DND-41 (cell line): ENCODE results near the gene IFNL3.

Experiments
- ATAC-seq: fragments of 200-7000 bp; cut with Tn5 transposase; 3 replicates; pipeline ENCODE4 v1.9.1; 2021; ENCODE audit warnings: low read depth; ENCODE audit not compliant: insufficient read depth
- DNase-seq: peaks from one replicate; pipeline ENCODE4 v3.0.0-alpha.2; 2020
- H2AFZ ChIP-seq: 2 replicates; pipeline ENCODE4 v1.6.0; 2012; ENCODE audit warnings: low read depth, low read length
- H3K27ac ChIP-seq: 2 replicates; pipeline ENCODE4 v1.5.1; 2012; ENCODE audit warnings: low read length, inconsistent platforms
- H3K27me3 ChIP-seq: fragments of 200-600 bp; sonication (generic); 2 replicates; pipeline ENCODE4 v1.6.0; 2012; ENCODE audit warnings: low read length, mild to moderate bottlenecking, inconsistent platforms; ENCODE audit not compliant: insufficient read depth, poor library complexity
- H3K36me3 ChIP-seq: 2 replicates; pipeline ENCODE4 v1.5.1; 2012; ENCODE audit warnings: low read length, inconsistent platforms; ENCODE audit not compliant: insufficient read depth
- H3K4me1 ChIP-seq: 2 replicates; pipeline ENCODE4 v1.5.1; 2012; ENCODE audit warnings: mild to moderate bottlenecking, low read length; ENCODE audit not compliant: insufficient read depth
- H3K4me2 ChIP-seq: 2 replicates; pipeline ENCODE4 v1.6.0; 2012; ENCODE audit warnings: mild to moderate bottlenecking, moderate library complexity, low read length, inconsistent platforms; ENCODE audit not compliant: insufficient read depth
- H3K4me3 ChIP-seq, 2 experiments: fragments of 200-600 bp in 1 of 2; shearing (Covaris generic) in 1 of 2; 2 replicates each; pipeline ENCODE4 v1.5.1; 2012 to 2016; ENCODE audit warnings: inconsistent platforms in 2 of 2, low read length in 2 of 2, mild to moderate bottlenecking in 2 of 2, low read depth in 1 of 2, moderate library complexity in 1 of 2
- H3K79me2 ChIP-seq: 2 replicates; pipeline ENCODE4 v1.6.0; 2012; ENCODE audit warnings: low read length, inconsistent platforms; ENCODE audit not compliant: insufficient read depth
- H3K9ac ChIP-seq: 2 replicates; pipeline ENCODE4 v1.6.0; 2012; ENCODE audit warnings: low read depth, mild to moderate bottlenecking, inconsistent platforms, low read length, moderate library complexity
- H3K9me3 ChIP-seq: 2 replicates; pipeline ENCODE4 v1.5.1; 2012; ENCODE audit warnings: low read length, moderate library complexity, mild to moderate bottlenecking, inconsistent platforms; ENCODE audit not compliant: insufficient read depth, severe bottlenecking
- H4K20me1 ChIP-seq: 2 replicates; pipeline ENCODE4 v1.6.0; 2012; ENCODE audit warnings: low read length; ENCODE audit not compliant: insufficient read depth
- CTCF ChIP-seq: IDR thresholded peaks from 2 replicates; pipeline ENCODE4 v1.5.1; 2012; ENCODE audit warnings: borderline replicate concordance, low read length, moderate library complexity, mild to moderate bottlenecking; ENCODE audit not compliant: poor library complexity, severe bottlenecking; ENCODE audit errors: extremely low read depth
- EZH2 ChIP-seq: IDR thresholded peaks from 3 replicates; pipeline ENCODE4 v1.6.1; 2012; ENCODE audit warnings: borderline replicate concordance, low read depth, mild to moderate bottlenecking, moderate library complexity, low read length, inconsistent platforms; ENCODE audit not compliant: severe bottlenecking

IFNL3 gene

GRCh38 chr19:39262496-39262895, 17.7 kb upstream of the IFNL3 start:
- DNase-seq (no peak), ATAC-seq (no peak)
- Histone ChIP-seq H3K9me3 (no peaks in the 10 kb centered on the region), H3K4me1 (no peaks in the 10 kb centered on the region), H3K9ac (no peak overlapping the region), H3K36me3 (no peaks in the 10 kb centered on the region), H4K20me1 (no peaks in the 10 kb centered on the region), H3K27me3 (peaks cover 2% of the 10 kb centered on the region), H2AFZ (no peak overlapping the region), H3K27ac (no peak overlapping the region), H3K4me3 (no peak overlapping the region), H3K79me2 (no peaks in the 10 kb centered on the region), H3K4me2 (no peak overlapping the region)
- TF ChIP-seq CTCF (no peak), EZH2 (no peak)

GRCh38 chr19:39261704-39262103, 16.9 kb upstream of the IFNL3 start:
- ATAC-seq: no peak
- Histone ChIP-seq H3K4me1 (no peaks in the 10 kb centered on the region), H3K36me3 (no peaks in the 10 kb centered on the region), H2AFZ (no peak overlapping the region), H3K79me2 (no peaks in the 10 kb centered on the region), H3K4me3 (no peak overlapping the region), H3K9me3 (no peaks in the 10 kb centered on the region), H3K27ac (no peak overlapping the region), H3K4me2 (no peak overlapping the region), H3K27me3 (peaks cover 2% of the 10 kb centered on the region), H4K20me1 (no peaks in the 10 kb centered on the region), H3K9ac (no peak overlapping the region)
- TF ChIP-seq EZH2 (no peak), CTCF (no peak)
- no peak for DNase-seq

GRCh38 chr19:39257227-39257626, 12.4 kb upstream of the IFNL3 start:
- H3K4me3 ChIP-seq: no peak overlapping the region
- no peaks in the 10 kb centered on the region for H3K79me2 ChIP-seq
- H4K20me1 ChIP-seq: 0 out of 2 replicates have a peak, but pooled peaks cover 3% of the 10 kb centered on the region
- no peak overlapping the region for H3K4me2 ChIP-seq
- no peak overlapping the region for H3K27ac ChIP-seq
- no peak overlapping the region for H2AFZ ChIP-seq
- H3K36me3 ChIP-seq: no peaks in the 10 kb centered on the region
- TF ChIP-seq CTCF (no peak), EZH2 (no peak)
- no peak overlapping the region for H3K9ac ChIP-seq
- DNase-seq (no peak), ATAC-seq (no peak)
- no peaks in the 10 kb centered on the region for H3K4me1 ChIP-seq
- no peaks in the 10 kb centered on the region for H3K9me3 ChIP-seq
- peaks cover 12% of the 10 kb centered on the region for H3K27me3 ChIP-seq
